ENCODE measurements around the gene KCNN1. TPM values are rescaled to one million over a fixed set of nuclear protein-coding genes. Genes with fewer than 3 reads are reported as not detected.

Gene KCNN1
- total and polyA plus RNA-seq, 2 experiments from 2014 or later = 2.2 to 29.8 TPM

GRCh38 chr19:18000480-18000914 is 33.6 kb downstream of the KCNN1 start (continued):
- TF ChIP-seq ZNF331 (CRISPR knock-in tag; IDR thresholded peaks at IDR 0.05; ENCODE audit: low read depth) (no peak), ZNF114 (CRISPR knock-in tag; IDR thresholded peaks at IDR 0.05) (no peak), POLR2AphosphoS5 (IDR thresholded peaks at IDR 0.05; ENCODE audit: low read depth) (no peak), CREB1 (CRISPR knock-in tag; IDR thresholded peaks at IDR 0.05; ENCODE audit: low read depth) (no peak), NANOG (IDR thresholded peaks at IDR 0.05; ENCODE audit: borderline replicate concordance) (no peak), REST (IDR thresholded peaks at IDR 0.05; ENCODE audit: unreplicated experiment) (no peak), EZH2 (IDR thresholded peaks at IDR 0.05; ENCODE audit: low read depth, unreplicated experiment) (no peak), STAT1 (IDR thresholded peaks at IDR 0.05; ENCODE audit: unreplicated experiment) (no peak), CTCF (conservative IDR thresholded peaks at IDR 0.05; ENCODE audit: low read depth in 2 of 2) (no peak), EZH2phosphoT487 (IDR thresholded peaks at IDR 0.05; ENCODE audit: unreplicated experiment) (no peak), JUNB (IDR thresholded peaks at IDR 0.05; ENCODE audit: unreplicated experiment) (no peak)

DNA sequence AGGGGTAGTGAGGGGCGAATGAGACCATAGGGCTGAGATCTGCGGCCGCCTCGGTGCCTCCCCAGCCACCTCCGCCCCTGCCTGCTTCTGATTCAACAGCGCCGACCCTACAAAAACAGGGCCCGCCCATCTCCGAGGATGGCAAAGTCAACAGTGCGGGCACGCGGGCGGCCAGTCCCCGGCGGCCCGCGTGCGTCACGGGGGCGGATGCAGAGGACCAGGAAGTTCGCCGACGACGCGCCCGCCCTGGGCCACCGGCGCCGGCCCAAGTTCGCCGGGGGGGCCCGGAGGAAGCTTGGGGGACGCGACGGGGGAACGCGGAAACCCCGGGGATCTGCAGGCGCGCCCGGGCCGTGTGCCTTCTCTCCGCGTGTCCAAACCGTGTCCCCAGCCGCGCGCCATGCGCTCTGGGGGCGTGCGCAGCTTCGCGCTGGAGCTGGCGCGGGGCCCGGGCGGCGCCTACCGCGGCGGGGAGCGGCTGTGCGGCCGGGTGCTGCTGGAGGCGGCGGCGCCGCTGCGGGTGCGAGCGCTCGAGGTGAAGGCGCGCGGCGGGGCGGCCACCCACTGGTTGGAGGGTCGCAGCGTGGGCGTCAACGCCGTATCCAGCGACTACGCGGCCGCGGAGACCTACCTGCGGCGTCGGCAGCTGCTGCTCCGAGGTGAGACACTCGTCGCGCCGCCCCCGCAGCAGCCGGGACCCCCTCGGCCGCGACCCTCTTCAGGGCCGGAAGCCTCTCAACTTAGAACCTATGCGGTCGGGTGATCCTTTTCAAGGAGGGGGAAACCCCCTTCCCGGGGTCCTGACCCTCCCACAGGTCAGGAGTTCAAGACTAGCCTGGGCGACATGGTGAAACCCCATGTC is 34.2 kb downstream of the KCNN1 start:
- H4K20me1 ChIP-seq (replicated peaks; ENCODE audit: insufficient read depth) = no peaks in the 10 kb centered on the region
- peaks cover 6% of the 10 kb centered on the region; the same call in 1 of the 2 replicates for H3K4me1 ChIP-seq (ENCODE audit: insufficient read depth)
- Mint-ChIP-seq H3K27me3 (ENCODE audit: insufficient read depth, low read depth, poor library complexity) (peaks cover 25% of the 10 kb centered on the region), H3K36me3 (ENCODE audit: low read depth) (no peaks in the 10 kb centered on the region; the same call in 2 of the 3 replicates), H3K27ac (no peak overlapping the region), H3K4me3 (peak overlapping the region; percentile 74), H3K9me3 (peaks cover 3% of the 10 kb centered on the region; the same call in 1 of the 3 replicates), H3K4me1 (peaks cover 6% of the 10 kb centered on the region)
- TF ChIP-seq CTCF (conservative IDR thresholded peaks at IDR 0.05; ENCODE audit: low read depth in 2 of 2) = no peak
- TF ChIP-seq EZH2phosphoT487 (IDR thresholded peaks at IDR 0.05; ENCODE audit: unreplicated experiment) = no peak
- peak; percentile 43 for TF ChIP-seq POLR2AphosphoS5 (IDR thresholded peaks at IDR 0.05; ENCODE audit: low read depth)
- TF ChIP-seq ETS1 (IDR thresholded peaks at IDR 0.05) = peak; percentile 51; the same call in 1 of the 2 replicates
- peak; percentile 52 for TF ChIP-seq CREB1 (CRISPR knock-in tag; IDR thresholded peaks at IDR 0.05; ENCODE audit: low read depth)
- peak; percentile 37 for TF ChIP-seq EZH2 (IDR thresholded peaks at IDR 0.05; ENCODE audit: low read depth, unreplicated experiment)
- peak overlapping the region; percentile 52 for H3K4me3 ChIP-seq
- peaks cover 31% of the 10 kb centered on the region for H3K27me3 ChIP-seq (ENCODE audit: insufficient read depth)
- H3K36me3 ChIP-seq (ENCODE audit: insufficient read depth) = no peaks in the 10 kb centered on the region
- peak; percentile 87 for DNase-seq (ENCODE audit: low spot score)
- H3K4me2 ChIP-seq = peak overlapping the region; percentile 79
- H2AFZ ChIP-seq = peak overlapping the region; percentile 63
- no peaks in the 10 kb centered on the region for H3K9me2 ChIP-seq (ENCODE audit: insufficient read depth)
- H3F3A ChIP-seq (replicated peaks; ENCODE audit: low read depth) = no peaks in the 10 kb centered on the region; the same call in 1 of the 2 replicates
- H3K27ac ChIP-seq (ENCODE audit: low read depth) = no peak overlapping the region
- H3K79me2 ChIP-seq (replicated peaks; ENCODE audit: insufficient read depth) = no peaks in the 10 kb centered on the region
- peak; percentile 51 for ATAC-seq
